Measurements from ENCODE around the gene LASP1.

Gene LASP1

GRCh38 chr17:38869526-38870258 is at the start of gene LASP1:
Gene LASP1 (plus strand): TSS chr17:38870058. CDS start chr17:38870190, 132 bp downstream.
- DNase-seq (ENCODE audit: low spot score) (peak; percentile 83), ATAC-seq (ENCODE audit: low read depth) (peak; percentile 61)
- peak within 1 kb of the TSS; percentile 98 for H3K27ac ChIP-seq (ENCODE audit: poor library complexity, severe bottlenecking)
- TF ChIP-seq CTCF (IDR thresholded peaks at IDR 0.05; ENCODE audit: poor library complexity, severe bottlenecking), result peak; percentile 17
- no peaks in the 10 kb centered on the region for H3K9me3 ChIP-seq (ENCODE audit: severe bottlenecking)
- H3K4me1 ChIP-seq (ENCODE audit: insufficient read depth, poor library complexity, severe bottlenecking), result peaks cover 28% of the 10 kb centered on the region
- H3K36me3 ChIP-seq (ENCODE audit: low read depth), result peaks cover 20% of the 10 kb centered on the region
- H3K4me3 ChIP-seq (ENCODE audit: severe bottlenecking), result peak within 1 kb of the TSS; percentile 95
- no peaks in the 10 kb centered on the region for H3K27me3 ChIP-seq (ENCODE audit: insufficient read depth, poor library complexity, severe bottlenecking)

GRCh38 chr17:38824899-38825761 is 44.7 kb upstream of the LASP1 start, which contains the start of gene CWC25:
Gene CWC25 (minus strand): TSS chr17:38825321. CDS start chr17:38825183, 138 bp downstream.
- ATAC-seq (ENCODE audit: low read depth) (peak; percentile 76), DNase-seq (ENCODE audit: low spot score) (peak; percentile 86)
- peaks cover 9% of the 10 kb centered on the region for H3K4me1 ChIP-seq (ENCODE audit: insufficient read depth, poor library complexity, severe bottlenecking)
- peaks cover 16% of the 10 kb centered on the region for H3K36me3 ChIP-seq (ENCODE audit: low read depth)
- no peaks in the 10 kb centered on the region for H3K9me3 ChIP-seq (ENCODE audit: severe bottlenecking)
- peak within 1 kb of the TSS; percentile 65 for H3K27ac ChIP-seq (ENCODE audit: poor library complexity, severe bottlenecking)
- H3K4me3 ChIP-seq (ENCODE audit: severe bottlenecking), result peak within 1 kb of the TSS; percentile 43
- no peak for TF ChIP-seq CTCF (IDR thresholded peaks at IDR 0.05; ENCODE audit: poor library complexity, severe bottlenecking)
- no peaks in the 10 kb centered on the region for H3K27me3 ChIP-seq (ENCODE audit: insufficient read depth, poor library complexity, severe bottlenecking)

GRCh38 chr17:38825762-38826247 is 44.1 kb upstream of the LASP1 start:
- Histone ChIP-seq H3K4me1 (ENCODE audit: insufficient read depth, poor library complexity, severe bottlenecking) (peaks cover 9% of the 10 kb centered on the region), H3K9me3 (ENCODE audit: severe bottlenecking) (no peaks in the 10 kb centered on the region), H3K27me3 (ENCODE audit: insufficient read depth, poor library complexity, severe bottlenecking) (no peaks in the 10 kb centered on the region), H3K36me3 (ENCODE audit: low read depth) (peaks cover 10% of the 10 kb centered on the region), H3K4me3 (ENCODE audit: severe bottlenecking) (peak overlapping the region; percentile 43), H3K27ac (ENCODE audit: poor library complexity, severe bottlenecking) (peak overlapping the region; percentile 65)
- ATAC-seq (ENCODE audit: low read depth), result no peak
- DNase-seq (ENCODE audit: low spot score), result no peak
- no peak for TF ChIP-seq CTCF (IDR thresholded peaks at IDR 0.05; ENCODE audit: poor library complexity, severe bottlenecking)

- H3K4me3 ChIP-seq (ENCODE audit: severe bottlenecking), result no peak overlapping the region
- H3K27ac ChIP-seq (ENCODE audit: poor library complexity, severe bottlenecking), result peak overlapping the region; percentile 1
- ATAC-seq (ENCODE audit: low read depth) (0 out of 3 replicates have a peak, but pooled peaks have one; percentile 5), DNase-seq (ENCODE audit: low spot score) (no peak)
- H3K9me3 ChIP-seq (ENCODE audit: severe bottlenecking), result no peaks in the 10 kb centered on the region
- no peaks in the 10 kb centered on the region for H3K4me1 ChIP-seq (ENCODE audit: insufficient read depth, poor library complexity, severe bottlenecking)
- no peaks in the 10 kb centered on the region for H3K27me3 ChIP-seq (ENCODE audit: insufficient read depth, poor library complexity, severe bottlenecking)
- TF ChIP-seq CTCF (IDR thresholded peaks at IDR 0.05; ENCODE audit: poor library complexity, severe bottlenecking), result no peak
- H3K36me3 ChIP-seq (ENCODE audit: low read depth), result peaks cover 36% of the 10 kb centered on the region
Observed at GRCh38 chr17:38844261-38844757, 25.5 kb upstream of the LASP1 start.
